Putamen (tissue), 1 donor: ENCODE results near the gene ACTR2.
A peak's percentile ranks its signal among the peaks of the same experiment; 100 is the strongest.

Source experiments
- DNase-seq: peaks from one replicate; pipeline ENCODE4 v3.0.0-alpha.2; 2016; ENCODE audit warnings: low spot score

ACTR2 gene

GRCh38 chr2:65278531-65278981 lies 50.9 kb downstream of the ACTR2 start:
- DNase-seq = no peak

GRCh38 chr2:65279756-65280155 lies 52.1 kb downstream of the ACTR2 start:
- no peak for DNase-seq

- no peak for DNase-seq
These were observed 54.2 kb downstream of the ACTR2 start for GRCh38 chr2:65281627-65282351.

GRCh38 chr2:65282477-65283053 lies 54.9 kb downstream of the ACTR2 start:
- DNase-seq = no peak

GRCh38 chr2:65287364-65287763 lies 59.7 kb downstream of the ACTR2 start:
- no peak for DNase-seq

GRCh38 chr2:65291216-65292105 lies 63.8 kb downstream of the ACTR2 start:
- DNase-seq = no peak

GRCh38 chr2:65292106-65292400 lies 64.4 kb downstream of the ACTR2 start:
- no peak for DNase-seq

- no peak for DNase-seq
These were observed 64.9 kb downstream of the ACTR2 start for GRCh38 chr2:65292461-65293011.

GRCh38 chr2:65293376-65293775 lies 65.7 kb downstream of the ACTR2 start:
- no peak for DNase-seq

- DNase-seq = no peak
These were observed 66.5 kb downstream of the ACTR2 start for GRCh38 chr2:65294136-65294535.

GRCh38 chr2:65294701-65295100 lies 67.1 kb downstream of the ACTR2 start:
- DNase-seq = no peak

- DNase-seq = no peak
These were observed 69.3 kb downstream of the ACTR2 start for GRCh38 chr2:65296971-65297370.

- no peak for DNase-seq
These were observed 69.9 kb downstream of the ACTR2 start for GRCh38 chr2:65297544-65297943.

GRCh38 chr2:65298089-65298488 lies 70.5 kb downstream of the ACTR2 start:
- no peak for DNase-seq

GRCh38 chr2:65299246-65299645 lies 71.6 kb downstream of the ACTR2 start:
- no peak for DNase-seq

GRCh38 chr2:65300134-65300760 lies 72.6 kb downstream of the ACTR2 start:
- DNase-seq = no peak

- peak; percentile 50 for DNase-seq
These were observed 73.4 kb downstream of the ACTR2 start for GRCh38 chr2:65300761-65301711.

GRCh38 chr2:65305934-65306333 lies 78.3 kb downstream of the ACTR2 start:
- DNase-seq = no peak

GRCh38 chr2:65309699-65310098 lies 82.1 kb downstream of the ACTR2 start:
- DNase-seq = no peak

GRCh38 chr2:65311049-65311448 lies 83.4 kb downstream of the ACTR2 start:
- no peak for DNase-seq

GRCh38 chr2:65311596-65311995 lies 84.0 kb downstream of the ACTR2 start:
- no peak for DNase-seq
